Thyroid gland (tissue), 4 donors: ENCODE results near the gene PLEKHA7. TPM values are rescaled to one million over a fixed set of nuclear protein-coding genes. Genes with fewer than 3 reads are reported as not detected.
"Not testable (repeated sequence)": the region's sequence is repeated elsewhere in the genome, so short reads cannot be mapped to it uniquely, and the experiment has no call there.

ENCODE experiments used
- DNase-seq, 2 donors: peaks; one replicate each; pipeline ENCODE4 v3.0.0-alpha.2; 2019
- H3K27ac ChIP-seq, 3 donors: fragments of 200-600 bp; sonication (generic); 1 replicate in 2 of 3; 2 replicates in 1 of 3; pipeline ENCODE4 v1.5.1; 2016 to 2019; ENCODE audit warnings: mild to moderate bottlenecking in 1 of 3, moderate library complexity in 1 of 3
- H3K27me3 ChIP-seq: fragments of 200-600 bp; sonication (generic); one replicate; pipeline ENCODE4 v1.5.1; 2019
- H3K36me3 ChIP-seq, 2 donors: fragments of 200-600 bp; sonication (generic); one replicate each; pipeline ENCODE4 v1.5.1; 2016 to 2019
- H3K4me1 ChIP-seq, 2 donors: fragments of 200-600 bp; sonication (generic); one replicate each; pipeline ENCODE4 v1.5.1; 2017 to 2019
- H3K4me3 ChIP-seq, 3 donors: fragments of 200-600 bp; sonication (generic); replicated peaks in 1 of 3; 1 replicate in 2 of 3; 2 replicates in 1 of 3; pipeline ENCODE4 v1.5.1; 2016; ENCODE audit warnings: mild to moderate bottlenecking in 1 of 3
- H3K9me3 ChIP-seq: fragments of 200-600 bp; sonication (generic); one replicate; pipeline ENCODE4 v1.5.1; 2017
- CTCF ChIP-seq, 6 experiments: fragments of 200-600 bp in 3 of 6; fragments of 450-650 bp in 3 of 6; sonication (generic) in 3 of 6; IDR thresholded peaks; one replicate each; pipeline ENCODE4 v1.5.1; 2016 to 2019; ENCODE audit warnings: antibody characterized with exemption in 6 of 6, mild to moderate bottlenecking in 2 of 6, inconsistent platforms in 1 of 6, moderate library complexity in 1 of 6
- POLR2A ChIP-seq, 2 donors: fragments of 450-650 bp; IDR thresholded peaks; one replicate each; pipeline ENCODE4 v1.6.1; 2017; ENCODE audit warnings: antibody characterized with exemption in 2 of 2, mild to moderate bottlenecking in 2 of 2, moderate library complexity in 1 of 2
- whole genome bisulfite sequencing, 2 donors: methylation state at CpG; one replicate each; pipeline ENCODE4 v1.1.5; 2017; 5-methylcytosine and 5-hydroxymethylcytosine counted together
- intact Hi-C: fragments of 100-400 bp; cut with DNase I; formaldehyde crosslinking; loops from one replicate; pipeline ENCODE4 v1.15.1; 2023
- total RNA-seq, 4 donors: library from RNA; depleted of rRNA; stranded (reverse); fragments of >200 nt; gene quantifications; one replicate each; pipeline ENCODE4 v1.2.3, GENCODE V29; 2016

Gene PLEKHA7, protein sequence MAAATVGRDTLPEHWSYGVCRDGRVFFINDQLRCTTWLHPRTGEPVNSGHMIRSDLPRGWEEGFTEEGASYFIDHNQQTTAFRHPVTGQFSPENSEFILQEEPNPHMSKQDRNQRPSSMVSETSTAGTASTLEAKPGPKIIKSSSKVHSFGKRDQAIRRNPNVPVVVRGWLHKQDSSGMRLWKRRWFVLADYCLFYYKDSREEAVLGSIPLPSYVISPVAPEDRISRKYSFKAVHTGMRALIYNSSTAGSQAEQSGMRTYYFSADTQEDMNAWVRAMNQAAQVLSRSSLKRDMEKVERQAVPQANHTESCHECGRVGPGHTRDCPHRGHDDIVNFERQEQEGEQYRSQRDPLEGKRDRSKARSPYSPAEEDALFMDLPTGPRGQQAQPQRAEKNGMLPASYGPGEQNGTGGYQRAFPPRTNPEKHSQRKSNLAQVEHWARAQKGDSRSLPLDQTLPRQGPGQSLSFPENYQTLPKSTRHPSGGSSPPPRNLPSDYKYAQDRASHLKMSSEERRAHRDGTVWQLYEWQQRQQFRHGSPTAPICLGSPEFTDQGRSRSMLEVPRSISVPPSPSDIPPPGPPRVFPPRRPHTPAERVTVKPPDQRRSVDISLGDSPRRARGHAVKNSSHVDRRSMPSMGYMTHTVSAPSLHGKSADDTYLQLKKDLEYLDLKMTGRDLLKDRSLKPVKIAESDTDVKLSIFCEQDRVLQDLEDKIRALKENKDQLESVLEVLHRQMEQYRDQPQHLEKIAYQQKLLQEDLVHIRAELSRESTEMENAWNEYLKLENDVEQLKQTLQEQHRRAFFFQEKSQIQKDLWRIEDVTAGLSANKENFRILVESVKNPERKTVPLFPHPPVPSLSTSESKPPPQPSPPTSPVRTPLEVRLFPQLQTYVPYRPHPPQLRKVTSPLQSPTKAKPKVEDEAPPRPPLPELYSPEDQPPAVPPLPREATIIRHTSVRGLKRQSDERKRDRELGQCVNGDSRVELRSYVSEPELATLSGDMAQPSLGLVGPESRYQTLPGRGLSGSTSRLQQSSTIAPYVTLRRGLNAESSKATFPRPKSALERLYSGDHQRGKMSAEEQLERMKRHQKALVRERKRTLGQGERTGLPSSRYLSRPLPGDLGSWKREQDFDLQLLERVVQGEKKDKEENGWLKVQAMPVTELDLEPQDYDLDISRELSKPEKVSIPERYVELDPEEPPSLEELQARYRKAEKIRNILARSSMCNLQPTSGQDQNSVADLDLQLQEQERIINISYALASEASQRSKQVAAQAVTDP
- total RNA-seq = 10 to 100 TPM; 22.5 to 29.0 (median 23.4) TPM

- TF ChIP-seq CTCF (IDR thresholded peaks at IDR 0.05) = no peak
- TF ChIP-seq POLR2A (IDR thresholded peaks at IDR 0.05) = no peak
- peak; percentile 18 to 19 for DNase-seq
- no peaks in the 10 kb centered on the region for H3K27me3 ChIP-seq
- 0% methylated on average over 7 of the region's 76 CpGs; no CpG with 5 or more reads in 1 of the 2 donors for WGBS, 2 donors
- H3K4me3 ChIP-seq = peak within 1 kb of the TSS; percentile 28 to 90 (median 61)
- peak within 1 kb of the TSS in 2 of 3 donors; percentile 37 to 62 for H3K27ac ChIP-seq
- intact Hi-C loops = loop anchor here (10.0 kb wide), 2 partner anchors 60 to 70 kb away; partner anchors contain the start of gene RPS13
- no peaks in the 10 kb centered on the region for H3K4me1 ChIP-seq
- no peaks in the 10 kb centered on the region for H3K36me3 ChIP-seq
- H3K9me3 ChIP-seq = no peaks in the 10 kb centered on the region
Observed at GRCh38 chr11:17014321-17014832, at the start of gene PLEKHA7. TSS of gene PLEKHA7 (minus strand) at chr11:17014414. CDS start at chr11:17014401, 13 bp downstream.

DNA sequence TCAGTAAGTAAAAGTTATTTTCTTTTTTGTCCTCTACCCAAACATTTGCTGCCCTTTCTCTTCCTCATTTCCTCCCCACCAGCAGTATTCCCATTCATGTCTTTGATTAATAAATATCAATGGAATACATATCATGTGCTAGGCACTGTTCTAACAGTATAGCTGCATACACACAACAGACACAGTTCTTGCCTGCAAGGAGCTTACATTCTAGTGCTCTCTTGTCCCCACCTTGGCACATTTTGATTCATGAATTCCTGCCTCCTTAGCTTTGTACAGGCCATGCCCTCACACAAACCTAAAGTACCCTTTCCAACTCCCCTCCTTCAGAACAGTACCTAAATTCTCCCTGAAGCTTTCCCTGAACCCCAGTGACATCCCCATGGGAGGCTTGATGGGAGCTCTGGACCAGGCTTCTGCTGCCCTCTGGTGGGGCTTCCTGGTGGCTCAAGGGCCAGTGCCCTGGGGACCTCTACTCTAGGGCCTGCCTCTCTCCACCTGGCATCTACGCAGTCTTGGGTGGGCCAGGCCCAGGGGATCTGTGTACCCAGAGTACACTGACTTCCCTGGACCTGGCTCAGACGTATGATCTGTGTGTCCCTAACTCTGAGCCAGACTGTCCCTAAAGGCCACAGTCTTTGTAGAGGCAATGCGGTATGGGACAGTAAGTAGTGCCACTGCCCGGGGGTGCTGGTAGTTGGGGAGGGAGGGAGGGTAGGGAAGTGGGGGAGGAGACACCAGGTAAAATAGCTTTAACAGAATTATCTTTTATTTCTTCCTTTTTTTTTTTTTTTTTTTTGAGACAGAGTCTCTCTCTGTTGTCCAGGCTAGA lies 49.2 kb upstream of the PLEKHA7 start:
- intact Hi-C loops = no loop called here
- Histone ChIP-seq H3K9me3 (no peaks in the 10 kb centered on the region), H3K36me3 (no peaks in the 10 kb centered on the region), H3K27me3 (no peaks in the 10 kb centered on the region), H3K4me3 (no peak overlapping the region), H3K4me1 (no peaks in the 10 kb centered on the region), H3K27ac (no peak overlapping the region)
- WGBS, 2 donors = 72 to 82% methylated on average over 3 of the region's 4 CpGs
- DNase-seq = peak; percentile 76 to 78
- no peak for TF ChIP-seq POLR2A (IDR thresholded peaks at IDR 0.05)
- peak; percentile 60 to 93 (median 78) for TF ChIP-seq CTCF (IDR thresholded peaks at IDR 0.05)

DNA sequence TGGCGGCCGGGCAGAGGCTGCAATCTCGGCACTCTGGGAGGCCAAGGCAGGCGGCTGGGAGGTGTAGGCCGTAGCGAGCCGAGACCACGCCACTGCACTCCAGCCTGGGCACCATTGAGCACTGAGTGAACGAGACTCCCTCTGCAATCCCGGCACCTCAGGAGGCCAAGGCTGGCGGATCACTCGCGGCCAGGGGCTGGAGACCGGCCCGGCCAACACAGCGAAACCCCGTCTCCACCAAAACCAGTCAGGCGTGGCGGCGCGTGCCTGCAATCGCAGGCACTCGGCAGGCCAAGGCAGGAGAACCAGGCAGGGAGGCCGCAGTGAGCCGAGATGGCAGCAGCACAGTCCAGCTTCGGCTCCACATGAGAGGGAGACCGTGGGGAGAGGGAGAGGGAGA lies 36.9 kb upstream of the PLEKHA7 start:
- H3K27ac ChIP-seq, H3K36me3 ChIP-seq, H3K27me3 ChIP-seq, DNase-seq, H3K9me3 ChIP-seq, H3K4me1 ChIP-seq, H3K4me3 ChIP-seq, intact Hi-C loops: not testable (repeated sequence)
- WGBS, 2 donors = 90 to 94% methylated on average over 9 to 17 of the region's 27 CpGs

DNA sequence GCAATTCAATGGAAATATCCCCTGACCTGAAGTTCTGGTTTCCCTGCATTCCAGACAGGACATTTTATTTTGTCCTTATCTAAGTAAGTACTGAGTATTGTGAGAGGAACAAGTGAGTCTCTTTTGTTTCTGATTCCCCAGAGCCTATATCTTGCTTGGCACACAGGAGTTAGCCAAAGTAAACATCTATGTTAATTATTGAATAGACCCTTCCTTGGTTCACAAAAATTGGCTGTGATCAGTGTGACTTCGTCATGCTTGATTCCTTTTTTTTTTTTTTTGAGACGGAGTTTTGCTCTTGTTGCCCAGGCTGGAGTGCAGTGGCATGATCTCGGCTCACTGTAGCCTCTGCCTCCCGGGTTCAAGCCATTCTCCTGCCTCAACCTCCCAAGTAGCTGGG lies 34.3 kb upstream of the PLEKHA7 start:
- WGBS, 2 donors = 70 to 82% methylated on average over 4 of the region's 4 CpGs
- H3K9me3 ChIP-seq, H3K27me3 ChIP-seq, H3K36me3 ChIP-seq, H3K27ac ChIP-seq, intact Hi-C loops, H3K4me1 ChIP-seq, H3K4me3 ChIP-seq, DNase-seq: not testable (repeated sequence)

- no peak overlapping the region for H3K4me3 ChIP-seq
- DNase-seq = no peak
- H3K4me1 ChIP-seq = no peaks in the 10 kb centered on the region
- intact Hi-C loops = no loop called here
- no peaks in the 10 kb centered on the region for H3K9me3 ChIP-seq
- no peak overlapping the region for H3K27ac ChIP-seq
- WGBS, 2 donors = 63 to 65% methylated on average over 5 of the region's 5 CpGs
- H3K36me3 ChIP-seq = no peaks in the 10 kb centered on the region
- no peak for TF ChIP-seq POLR2A (IDR thresholded peaks at IDR 0.05)
- no peak for TF ChIP-seq CTCF (IDR thresholded peaks at IDR 0.05)
- no peaks in the 10 kb centered on the region for H3K27me3 ChIP-seq
Observed at GRCh38 chr11:17046690-17047089, 32.5 kb upstream of the PLEKHA7 start.
